HUES48 (cell line): ENCODE data around the gene CTNNA2.

Source experiments
- H3K27ac ChIP-seq: one replicate; pipeline ENCODE4 v1.7.0; 2013; ENCODE audit warnings: low read depth, low read length, inconsistent platforms
- H3K27me3 ChIP-seq: 2 replicates; pipeline ENCODE4 v1.6.1; 2013; ENCODE audit warnings: mild to moderate bottlenecking, low read length; ENCODE audit not compliant: control insufficient read depth, insufficient read depth
- H3K36me3 ChIP-seq: 2 replicates; pipeline ENCODE4 v1.6.1; 2013; ENCODE audit warnings: low read length; ENCODE audit not compliant: control insufficient read depth, insufficient read depth
- H3K4me1 ChIP-seq: 2 replicates; pipeline ENCODE4 v1.6.1; 2013; ENCODE audit warnings: mild to moderate bottlenecking, low read length; ENCODE audit not compliant: control insufficient read depth, insufficient read depth
- H3K4me3 ChIP-seq: 2 replicates; pipeline ENCODE4 v1.5.1; 2013; ENCODE audit warnings: mild to moderate bottlenecking, low read depth, low read length
- H3K9ac ChIP-seq: 2 replicates; pipeline ENCODE4 v1.6.1; 2013; ENCODE audit warnings: mild to moderate bottlenecking, low read depth, low read length, moderate library complexity
- H3K9me3 ChIP-seq: 2 replicates; pipeline ENCODE4 v1.6.1; 2013; ENCODE audit warnings: low read length; ENCODE audit not compliant: control insufficient read depth, insufficient read depth

CTNNA2 gene

GRCh38 chr2:80002112-80002511, 489.3 kb downstream of the CTNNA2 start:
- 0 out of 2 replicates have a peak, but pooled peaks cover 2% of the 10 kb centered on the region for H3K4me1 ChIP-seq
- H3K27me3 ChIP-seq, result peaks cover 19% of the 10 kb centered on the region
- H3K27ac ChIP-seq, result no peak overlapping the region

DNA sequence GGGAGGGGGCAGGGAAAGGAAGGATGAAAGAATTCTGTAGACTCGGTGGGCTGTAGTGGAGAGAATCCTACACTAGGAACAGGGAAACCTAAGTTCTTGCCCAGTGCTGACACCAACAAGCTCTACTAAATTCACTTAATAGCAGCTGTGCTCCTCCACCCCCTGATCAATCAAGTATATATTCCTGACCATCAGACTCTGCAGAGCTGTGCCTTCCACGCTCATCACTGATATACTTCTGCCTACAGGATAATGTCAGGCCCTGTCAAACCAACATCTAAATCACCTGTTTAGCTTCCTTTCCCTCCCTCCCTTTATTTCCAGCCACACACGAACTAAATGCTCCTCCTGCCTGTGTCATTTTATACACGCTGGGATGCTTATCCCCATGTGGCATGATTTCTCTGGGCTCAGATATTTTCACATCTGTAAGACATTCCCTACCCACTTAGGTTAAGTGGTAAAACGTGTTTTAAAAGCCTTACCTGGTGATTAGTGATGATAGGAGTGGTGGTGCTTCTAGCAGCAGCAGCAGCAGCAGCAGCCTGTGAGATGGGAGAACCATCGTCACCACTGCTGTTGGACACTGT, 489.8 kb downstream of the CTNNA2 start:
- peaks cover 7% of the 10 kb centered on the region for H3K4me1 ChIP-seq
- no peak overlapping the region for H3K4me3 ChIP-seq
- peaks cover 25% of the 10 kb centered on the region for H3K27me3 ChIP-seq
- no peak overlapping the region for H3K9ac ChIP-seq
- no peaks in the 10 kb centered on the region for H3K9me3 ChIP-seq
- no peak overlapping the region for H3K27ac ChIP-seq
- H3K36me3 ChIP-seq, result no peaks in the 10 kb centered on the region

More at GRCh38 chr2:80002112-80002511, 489.3 kb downstream of the CTNNA2 start:
- H3K4me3 ChIP-seq, result no peak overlapping the region
- no peaks in the 10 kb centered on the region for H3K9me3 ChIP-seq
- H3K9ac ChIP-seq, result no peak overlapping the region
- no peaks in the 10 kb centered on the region for H3K36me3 ChIP-seq

DNA sequence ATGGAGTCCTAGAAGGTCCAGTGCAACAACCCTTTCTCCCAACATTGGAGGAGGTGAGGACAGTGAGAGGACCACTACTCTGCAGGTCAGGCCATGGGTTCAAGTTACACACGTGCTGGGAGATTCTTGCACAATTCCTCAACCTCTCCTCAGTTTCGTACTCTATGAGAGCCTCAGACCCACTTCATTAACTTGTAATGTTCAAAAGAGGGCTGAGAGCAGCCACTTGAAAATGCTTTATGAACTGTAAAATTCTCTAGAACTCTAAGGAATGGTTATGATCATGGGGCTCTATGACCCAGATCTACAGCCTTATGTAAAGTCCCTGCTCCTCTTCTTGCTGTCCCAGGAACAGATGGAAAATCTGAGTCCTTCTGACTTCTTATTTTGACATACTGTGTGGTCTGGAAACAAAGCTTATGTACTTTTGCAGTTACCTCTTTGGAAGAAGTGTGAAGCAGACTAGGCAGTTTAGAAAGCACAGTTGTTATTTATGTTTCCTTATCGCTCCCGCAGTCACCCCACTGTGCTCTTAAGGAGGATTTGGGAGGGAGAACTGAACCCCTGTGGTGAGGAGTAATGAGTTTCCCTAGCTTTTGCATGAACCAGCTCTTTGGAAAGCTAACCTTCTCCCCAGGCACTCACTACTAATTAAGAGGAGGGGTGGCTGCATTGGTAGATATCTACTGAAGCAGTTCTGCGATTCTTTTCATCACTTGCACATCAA, 495.1 kb downstream of the CTNNA2 start:
- H3K4me3 ChIP-seq, result no peak overlapping the region; the same call in 1 of the 2 replicates
- no peaks in the 10 kb centered on the region for H3K36me3 ChIP-seq
- peaks cover 22% of the 10 kb centered on the region for H3K4me1 ChIP-seq
- H3K27ac ChIP-seq, result peak overlapping the region; percentile 30
- H3K9ac ChIP-seq, result no peak overlapping the region
- no peaks in the 10 kb centered on the region for H3K9me3 ChIP-seq
- peaks cover 47% of the 10 kb centered on the region for H3K27me3 ChIP-seq

DNA sequence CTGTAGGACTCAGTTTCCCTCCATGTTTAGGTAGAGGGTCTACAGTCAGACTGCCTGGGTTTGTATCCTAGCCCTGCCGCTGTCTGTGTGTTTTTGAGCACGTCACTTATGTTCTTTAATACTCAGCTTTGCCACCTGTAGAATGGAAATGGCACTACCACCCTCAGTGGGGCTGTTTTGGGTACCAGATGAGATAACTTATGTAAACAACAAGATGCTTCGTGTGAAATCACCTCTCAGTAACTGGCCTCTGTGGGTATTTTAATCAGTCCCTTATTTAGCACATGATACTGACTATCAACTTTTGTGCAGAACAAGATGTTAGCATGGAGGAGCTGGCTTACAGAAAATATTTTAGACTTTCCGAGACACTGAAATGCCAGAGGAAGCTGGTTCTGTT, 495.7 kb downstream of the CTNNA2 start:
- Histone ChIP-seq H3K27me3 (peaks cover 47% of the 10 kb centered on the region), H3K27ac (no peak overlapping the region), H3K36me3 (no peaks in the 10 kb centered on the region), H3K4me1 (peaks cover 22% of the 10 kb centered on the region), H3K4me3 (no peak overlapping the region; the same call in 1 of the 2 replicates), H3K9ac (no peak overlapping the region), H3K9me3 (no peaks in the 10 kb centered on the region)

DNA sequence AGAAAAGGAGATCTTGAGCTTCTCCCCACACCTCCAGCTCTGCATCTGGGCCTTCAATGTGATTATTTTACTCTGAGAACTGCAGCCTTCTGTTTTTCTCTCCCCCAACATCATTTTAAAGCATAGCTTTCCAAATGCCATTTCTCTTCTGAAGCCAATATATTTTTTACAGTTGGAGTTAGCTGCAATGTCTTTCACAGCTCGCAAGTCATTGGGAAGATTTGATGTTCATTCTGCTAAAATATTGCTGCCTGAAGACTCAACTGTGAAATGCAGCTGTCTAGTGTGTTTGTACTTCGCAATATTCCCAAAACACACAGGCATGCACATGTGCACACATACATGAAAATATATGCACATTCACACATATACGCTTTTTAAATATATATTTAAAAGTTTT, 496.4 kb downstream of the CTNNA2 start:
- Histone ChIP-seq H3K27ac (no peak overlapping the region), H3K4me3 (no peak overlapping the region), H3K36me3 (no peaks in the 10 kb centered on the region), H3K9ac (no peak overlapping the region), H3K9me3 (no peaks in the 10 kb centered on the region), H3K27me3 (peaks cover 47% of the 10 kb centered on the region), H3K4me1 (peaks cover 22% of the 10 kb centered on the region)

DNA sequence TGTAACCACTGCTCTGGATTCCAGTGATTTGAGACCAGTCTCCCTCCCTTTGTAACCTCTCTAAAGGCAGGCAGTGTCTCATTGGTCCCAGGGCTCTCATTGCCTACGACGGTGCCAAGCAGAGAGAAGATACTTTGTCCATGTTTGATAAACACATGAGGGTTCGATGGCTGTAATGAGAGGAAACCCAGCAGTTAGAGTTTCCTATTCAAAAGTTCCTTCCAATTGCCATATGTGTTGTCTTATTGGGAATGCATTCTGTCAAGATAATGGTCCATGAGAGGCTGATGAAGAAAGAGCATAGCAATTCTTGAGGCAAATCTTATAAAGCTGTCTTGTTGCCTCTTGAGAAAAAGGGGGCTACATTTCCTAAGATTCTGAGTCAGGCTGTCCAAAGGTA, 499.2 kb downstream of the CTNNA2 start:
- Histone ChIP-seq H3K9me3 (no peaks in the 10 kb centered on the region), H3K36me3 (no peaks in the 10 kb centered on the region), H3K4me1 (peaks cover 20% of the 10 kb centered on the region), H3K4me3 (no peak overlapping the region), H3K27me3 (peaks cover 29% of the 10 kb centered on the region), H3K9ac (no peak overlapping the region), H3K27ac (no peak overlapping the region)

- H3K36me3 ChIP-seq, result no peaks in the 10 kb centered on the region
- no peaks in the 10 kb centered on the region for H3K9me3 ChIP-seq
- peaks cover 2% of the 10 kb centered on the region for H3K4me1 ChIP-seq
- no peak overlapping the region for H3K27ac ChIP-seq
- no peak overlapping the region for H3K4me3 ChIP-seq
- H3K9ac ChIP-seq, result no peak overlapping the region
- peaks cover 5% of the 10 kb centered on the region for H3K27me3 ChIP-seq
Measured at GRCh38 chr2:80014637-80015036, 501.8 kb downstream of the CTNNA2 start.

DNA sequence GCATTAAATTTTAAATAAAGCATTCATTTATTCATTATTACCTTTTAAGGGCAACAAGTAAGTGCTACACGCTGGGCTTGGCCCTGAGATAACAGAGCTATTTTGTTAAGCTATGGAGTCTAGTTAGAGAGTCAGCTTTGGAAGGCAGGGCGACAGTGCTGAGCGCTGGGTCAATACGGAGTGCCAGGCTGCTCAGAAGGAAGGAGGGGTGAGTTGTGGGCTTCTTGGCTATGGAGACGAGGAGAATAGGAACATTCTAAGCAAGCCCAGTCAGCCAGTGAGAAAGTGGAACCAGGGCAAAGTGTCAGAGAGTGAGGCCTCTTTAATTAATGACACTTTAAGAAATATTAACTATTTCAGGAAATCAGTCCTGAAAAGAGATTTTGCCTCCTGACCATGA, 503.3 kb downstream of the CTNNA2 start:
- no peak overlapping the region for H3K4me3 ChIP-seq
- H3K27ac ChIP-seq, result no peak overlapping the region
- H3K27me3 ChIP-seq, result no peaks in the 10 kb centered on the region
- H3K36me3 ChIP-seq, result no peaks in the 10 kb centered on the region
- H3K4me1 ChIP-seq, result peaks cover 7% of the 10 kb centered on the region
- no peaks in the 10 kb centered on the region for H3K9me3 ChIP-seq
- H3K9ac ChIP-seq, result no peak overlapping the region

DNA sequence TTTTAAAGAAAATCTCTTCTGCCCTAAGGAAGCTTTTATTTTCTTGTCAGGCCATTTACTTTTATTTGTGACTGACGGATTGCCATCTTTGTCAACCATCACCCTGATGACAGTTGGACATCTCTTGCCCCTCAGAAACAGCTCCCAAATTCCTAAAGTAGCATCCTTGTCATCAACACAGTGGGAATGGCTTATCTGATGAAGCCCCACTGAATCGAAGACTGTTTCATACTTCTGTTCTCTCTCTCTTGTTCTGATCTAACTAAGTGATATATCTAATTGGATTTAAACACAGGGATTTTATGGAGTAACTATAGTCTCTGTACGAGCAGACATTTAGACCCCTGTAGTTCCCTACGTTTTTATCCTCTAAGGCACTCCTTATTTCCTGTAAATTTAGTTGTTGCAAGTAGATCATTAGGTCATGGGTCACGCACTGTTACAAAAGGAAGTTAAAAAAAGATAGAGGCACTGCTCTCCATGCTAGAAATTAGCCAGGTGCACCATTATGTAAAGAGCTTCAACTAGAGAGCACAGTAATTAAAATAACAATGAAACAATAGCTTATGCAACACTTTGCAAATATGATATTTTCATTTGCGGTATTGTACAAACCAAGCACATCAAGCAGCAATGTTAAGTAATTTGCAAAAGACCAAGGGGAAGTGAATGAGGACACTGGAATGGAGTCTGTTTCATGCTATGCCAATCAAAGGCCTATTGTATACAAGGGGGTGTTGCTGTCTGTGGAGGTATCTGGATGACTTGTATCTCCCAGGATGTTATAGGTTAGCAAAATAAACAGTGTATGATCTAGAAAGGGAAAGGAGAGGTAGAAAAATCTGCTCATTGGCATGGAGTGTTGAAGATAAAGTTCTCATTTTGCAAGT, 507.0 kb downstream of the CTNNA2 start:
- Histone ChIP-seq H3K27me3 (no peaks in the 10 kb centered on the region), H3K27ac (no peak overlapping the region), H3K9ac (no peak overlapping the region), H3K4me3 (no peak overlapping the region), H3K4me1 (peaks cover 7% of the 10 kb centered on the region), H3K36me3 (no peaks in the 10 kb centered on the region), H3K9me3 (no peaks in the 10 kb centered on the region)

- Histone ChIP-seq H3K27ac (no peak overlapping the region), H3K9ac (no peak overlapping the region), H3K27me3 (no peaks in the 10 kb centered on the region), H3K36me3 (no peaks in the 10 kb centered on the region), H3K4me3 (no peak overlapping the region), H3K4me1 (peaks cover 7% of the 10 kb centered on the region), H3K9me3 (no peaks in the 10 kb centered on the region)
Measured at GRCh38 chr2:80022018-80022417, 509.2 kb downstream of the CTNNA2 start.
